Thoracic aorta (tissue), 2 donors: ENCODE results near the gene SF3B6. TPM values are rescaled to one million over a fixed set of nuclear protein-coding genes. Genes with fewer than 3 reads are reported as not detected.
"Not testable (repeated sequence)": the region's sequence is repeated elsewhere in the genome, so short reads cannot be mapped to it uniquely, and the experiment has no call there.

Source experiments
- ATAC-seq: fragments of 150-250 bp; one replicate; pipeline ENCODE4 v1.8.0; 2017; ENCODE audit warnings: low read depth; ENCODE audit not compliant: insufficient number of reproducible peaks, low FRiP score
- DNase-seq: peaks from one replicate; pipeline ENCODE4 v3.0.0-alpha.2; 2020; ENCODE audit warnings: low spot score
- H3K27ac ChIP-seq, 2 donors: fragments of 200-600 bp; sonication (generic); 1 replicate in 1 of 2; 2 replicates in 1 of 2; pipeline ENCODE4 v1.5.1; 2016; ENCODE audit warnings: mild to moderate bottlenecking in 2 of 2, moderate library complexity in 2 of 2
- H3K27me3 ChIP-seq: fragments of 200-600 bp; sonication (generic); replicated peaks from 2 replicates; pipeline ENCODE4 v1.6.0; 2016; ENCODE audit warnings: mild to moderate bottlenecking; ENCODE audit not compliant: insufficient read depth
- H3K36me3 ChIP-seq: fragments of 200-600 bp; sonication (generic); one replicate; pipeline ENCODE4 v1.5.1; 2016
- H3K4me1 ChIP-seq, 2 donors: fragments of 200-600 bp; sonication (generic); 1 replicate in 1 of 2; 2 replicates in 1 of 2; pipeline versions ENCODE4 v1.5.1 to v1.6.0; 2016; ENCODE audit warnings: low read depth in 2 of 2, mild to moderate bottlenecking in 1 of 2; ENCODE audit not compliant: control insufficient read depth in 1 of 2
- H3K4me3 ChIP-seq: fragments of 200-600 bp; sonication (generic); 2 replicates; pipeline ENCODE4 v1.5.1; 2016; ENCODE audit warnings: mild to moderate bottlenecking
- H3K9me3 ChIP-seq: fragments of 200-600 bp; sonication (generic); 2 replicates; pipeline ENCODE4 v1.5.1; 2016
- CTCF ChIP-seq: fragments of 200-600 bp; sonication (generic); IDR thresholded peaks from one replicate; pipeline ENCODE4 v1.5.1; 2019; ENCODE audit warnings: antibody characterized with exemption
- total RNA-seq, 2 donors: library from RNA; depleted of rRNA; stranded (reverse); fragments of >200 nt; gene quantifications; one replicate each; pipeline versions ENCODE4 v1.1.0 to v1.2.3, GENCODE V29; 2016

SF3B6 gene
- total RNA-seq, 2 donors from 2014 or later, result 39.7 to 44.1 TPM

- H3K4me3 ChIP-seq, result peak overlapping the region; percentile 93
- DNase-seq, result no peak
- no peak for ATAC-seq
- no peaks in the 10 kb centered on the region for H3K36me3 ChIP-seq
- H3K27me3 ChIP-seq, result no peaks in the 10 kb centered on the region
- H3K27ac ChIP-seq, result peak overlapping the region in 1 of 2 donors; percentile 77
- peaks cover 12 to 25% of the 10 kb centered on the region in 2 donors for H3K4me1 ChIP-seq
- H3K9me3 ChIP-seq, result no peaks in the 10 kb centered on the region
- no peak for TF ChIP-seq CTCF
Observed at GRCh38 chr2:24045511-24046508, 30.3 kb downstream of the SF3B6 start.

- peaks cover 6 to 12% of the 10 kb centered on the region in 2 donors for H3K4me1 ChIP-seq
- not testable (repeated sequence) for H3K27me3 ChIP-seq, H3K36me3 ChIP-seq, H3K4me3 ChIP-seq, H3K9me3 ChIP-seq, H3K27ac ChIP-seq, ATAC-seq, DNase-seq
Observed at GRCh38 chr2:24043133-24043532, 33.0 kb downstream of the SF3B6 start.

GRCh38 chr2:24040511-24040910, 35.6 kb downstream of the SF3B6 start:
- TF ChIP-seq CTCF, result no peak
- no peak overlapping the region for H3K27ac ChIP-seq
- DNase-seq (no peak), ATAC-seq (no peak)
- H3K4me1 ChIP-seq, result no peaks in the 10 kb centered on the region
- no peak overlapping the region for H3K4me3 ChIP-seq
- H3K36me3 ChIP-seq, result peaks cover 22% of the 10 kb centered on the region
- no peaks in the 10 kb centered on the region for H3K27me3 ChIP-seq
- H3K9me3 ChIP-seq, result no peaks in the 10 kb centered on the region

- H3K4me1 ChIP-seq, result no peaks in the 10 kb centered on the region
- no peaks in the 10 kb centered on the region for H3K27me3 ChIP-seq
- TF ChIP-seq CTCF, result no peak
- H3K36me3 ChIP-seq, result peaks cover 22% of the 10 kb centered on the region
- no peak overlapping the region for H3K27ac ChIP-seq
- no peaks in the 10 kb centered on the region for H3K9me3 ChIP-seq
- ATAC-seq (no peak), DNase-seq (no peak)
- H3K4me3 ChIP-seq, result no peak overlapping the region
Observed at GRCh38 chr2:24038786-24039499, 37.2 kb downstream of the SF3B6 start.

GRCh38 chr2:24026233-24026632, 49.9 kb downstream of the SF3B6 start:
- no peak overlapping the region for H3K4me3 ChIP-seq
- DNase-seq (no peak), ATAC-seq (no peak)
- TF ChIP-seq CTCF, result no peak
- H3K9me3 ChIP-seq, result no peaks in the 10 kb centered on the region
- H3K4me1 ChIP-seq, result no peaks in the 10 kb centered on the region
- no peaks in the 10 kb centered on the region for H3K27me3 ChIP-seq
- no peak overlapping the region for H3K27ac ChIP-seq
- H3K36me3 ChIP-seq, result peaks cover 34% of the 10 kb centered on the region
